Measurements from ENCODE around the gene UBE3D.
"Not testable (repeated sequence)": the region's sequence is repeated elsewhere in the genome, so short reads cannot be mapped to it uniquely, and the experiment has no call there.

The UBE3D gene

DNA sequence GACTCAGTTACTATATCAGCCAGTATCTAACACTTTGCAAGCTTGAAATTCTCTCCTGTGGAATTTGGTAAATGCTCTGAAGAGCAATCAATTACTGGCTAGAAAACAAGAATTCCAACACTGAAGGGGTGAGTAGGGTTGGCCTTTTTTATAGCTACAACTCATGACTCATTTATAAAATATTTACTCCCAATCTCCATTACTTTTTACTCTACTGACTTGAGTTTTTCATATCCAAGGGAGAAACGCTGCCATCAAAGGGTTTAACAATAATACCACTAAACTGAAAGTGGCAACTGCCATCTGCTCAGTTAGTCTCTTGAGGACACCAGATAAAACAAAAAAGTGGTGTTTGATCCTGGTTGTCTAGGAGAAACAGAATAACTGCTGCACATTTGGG, 203.1 kb downstream of the UBE3D start:
- TF ChIP-seq CTCF (IDR thresholded peaks at IDR 0.05; ENCODE audit: insufficient read depth, low read depth, low read length, missing control alignments), result no peak
- H3K4me3 ChIP-seq (ENCODE audit: low read depth, low read length), result no peak overlapping the region
- DNase-seq (ENCODE audit: low read depth), result no peak

GRCh38 chr6:82861121-82861520, 204.5 kb downstream of the UBE3D start:
- no peak for DNase-seq (ENCODE audit: low read depth)
- no peak overlapping the region for H3K4me3 ChIP-seq (ENCODE audit: low read depth, low read length)
- no peak for TF ChIP-seq CTCF (IDR thresholded peaks at IDR 0.05; ENCODE audit: insufficient read depth, low read depth, low read length, missing control alignments)

- not testable (repeated sequence) for DNase-seq (ENCODE audit: low read depth); H3K4me3 ChIP-seq (ENCODE audit: low read depth, low read length)
These were observed 209.6 kb downstream of the UBE3D start for GRCh38 chr6:82856077-82856476.

DNA sequence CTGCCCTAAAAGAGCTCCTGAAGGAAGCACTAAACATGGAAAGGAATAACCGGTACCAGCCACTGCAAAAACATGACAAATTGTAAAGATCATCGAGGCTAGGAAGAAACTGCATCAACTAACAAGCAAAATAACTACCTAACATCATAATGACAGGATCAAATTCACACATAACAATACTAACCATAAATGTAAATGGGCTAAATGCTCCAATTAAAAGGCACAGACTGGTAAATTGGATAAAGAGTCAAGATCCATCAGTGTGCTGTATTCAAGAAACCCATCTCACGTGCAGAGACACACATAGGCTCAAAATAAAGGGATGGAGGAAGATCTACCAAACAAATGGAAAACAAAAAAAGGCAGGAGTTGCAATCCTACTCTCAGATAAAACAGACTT, 212.7 kb downstream of the UBE3D start:
- DNase-seq (ENCODE audit: low read depth); H3K4me3 ChIP-seq (ENCODE audit: low read depth, low read length): not testable (repeated sequence)

- TF ChIP-seq CTCF (IDR thresholded peaks at IDR 0.05; ENCODE audit: insufficient read depth, low read depth, low read length, missing control alignments), result no peak
- no peak for DNase-seq (ENCODE audit: low read depth)
- H3K4me3 ChIP-seq (ENCODE audit: low read depth, low read length), result no peak overlapping the region
These were observed 222.3 kb downstream of the UBE3D start for GRCh38 chr6:82843291-82843885.

DNA sequence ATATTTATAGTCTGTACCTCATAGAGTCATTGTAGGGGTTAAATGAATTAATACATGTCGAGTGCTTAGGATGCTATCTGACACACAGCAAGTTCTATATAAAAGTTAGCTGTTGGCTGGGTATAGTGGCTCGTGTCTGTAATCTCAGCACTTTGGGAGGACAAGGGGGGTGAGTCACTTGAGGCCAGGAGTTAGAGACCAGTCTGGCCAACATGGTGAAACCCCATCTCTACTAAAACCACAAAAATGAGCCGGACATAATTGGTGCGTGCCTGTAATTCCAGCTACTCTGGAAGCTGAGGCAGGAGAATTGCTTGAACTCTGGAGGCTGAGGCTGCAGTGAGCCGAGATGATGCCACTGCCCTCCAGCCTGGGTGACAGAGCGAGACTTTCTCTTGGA, 222.9 kb downstream of the UBE3D start:
- TF ChIP-seq CTCF (IDR thresholded peaks at IDR 0.05; ENCODE audit: insufficient read depth, low read depth, low read length, missing control alignments), result no peak
- DNase-seq (ENCODE audit: low read depth), result no peak
- H3K4me3 ChIP-seq (ENCODE audit: low read depth, low read length), result no peak overlapping the region
